ENCODE results near the gene EIF2A. TPM values are rescaled to one million over a fixed set of nuclear protein-coding genes. Genes with fewer than 3 reads are reported as not detected.
"Not testable (repeated sequence)": the region's sequence is repeated elsewhere in the genome, so short reads cannot be mapped to it uniquely, and the experiment has no call there.

Gene EIF2A
- total and polyA plus RNA-seq, 2 experiments from 2014 or later, result 47.6 to 140 TPM

DNA sequence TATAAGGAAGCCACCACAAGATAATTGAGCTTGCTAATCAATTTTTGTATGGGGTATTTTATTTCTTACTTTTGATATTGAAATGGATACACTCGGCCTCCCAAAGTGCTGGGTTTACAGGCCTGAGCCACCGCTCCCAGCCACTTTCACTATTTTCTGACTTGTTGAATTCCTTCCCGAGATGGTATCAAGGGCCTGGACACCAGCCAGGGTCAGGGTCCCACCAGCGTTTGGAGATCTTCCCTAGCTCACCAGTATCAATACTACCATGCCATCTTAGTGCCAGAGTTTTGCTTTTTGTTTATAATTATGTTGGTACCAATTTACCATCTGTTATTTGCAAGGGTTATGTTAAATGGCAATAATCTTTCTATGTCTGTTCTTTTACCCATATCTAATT lies 51.1 kb downstream of the EIF2A start:
- peaks cover 26% of the 10 kb centered on the region for H3F3A ChIP-seq (ENCODE audit: insufficient read depth)
- no peak overlapping the region for H3K27ac ChIP-seq
- no peak for DNase-seq
- H3K27me3 ChIP-seq (replicated peaks; ENCODE audit: insufficient read depth), result no peaks in the 10 kb centered on the region
- H3K79me2 ChIP-seq (ENCODE audit: insufficient read depth), result peaks cover 39% of the 10 kb centered on the region
- H3K9me2 ChIP-seq (ENCODE audit: insufficient read depth), result no peaks in the 10 kb centered on the region
- in situ Hi-C loops (cut with MboI), result no loop called here
- H3K36me3 ChIP-seq (ENCODE audit: low read depth), result no peaks in the 10 kb centered on the region
- TF ChIP-seq EZH2phosphoT487 (IDR thresholded peaks at IDR 0.05; ENCODE audit: insufficient read depth, low read depth), result no peak
- TF ChIP-seq EZH2 (IDR thresholded peaks at IDR 0.05; ENCODE audit: insufficient read depth, poor library complexity, severe bottlenecking), result no peak
- H3K9me3 ChIP-seq (ENCODE audit: low read depth), result no peaks in the 10 kb centered on the region
- no peak overlapping the region for H2AFZ ChIP-seq
- 88% methylated on average over 4 of the region's 4 CpGs for WGBS, 2 experiments (ENCODE audit: low coverage in 1 of 2, low lambda C conversion rate in 2 of 2, missing lambda C conversion rate in 2 of 2)
- H3K9ac ChIP-seq, result no peak overlapping the region
- H3K4me3 ChIP-seq, result no peak overlapping the region
- H4K20me1 ChIP-seq (ENCODE audit: insufficient read depth), result no peaks in the 10 kb centered on the region
- no peak overlapping the region for H3K4me2 ChIP-seq (ENCODE audit: unreplicated experiment)
- peaks cover 27% of the 10 kb centered on the region for H3K4me1 ChIP-seq (ENCODE audit: insufficient read depth)

DNA sequence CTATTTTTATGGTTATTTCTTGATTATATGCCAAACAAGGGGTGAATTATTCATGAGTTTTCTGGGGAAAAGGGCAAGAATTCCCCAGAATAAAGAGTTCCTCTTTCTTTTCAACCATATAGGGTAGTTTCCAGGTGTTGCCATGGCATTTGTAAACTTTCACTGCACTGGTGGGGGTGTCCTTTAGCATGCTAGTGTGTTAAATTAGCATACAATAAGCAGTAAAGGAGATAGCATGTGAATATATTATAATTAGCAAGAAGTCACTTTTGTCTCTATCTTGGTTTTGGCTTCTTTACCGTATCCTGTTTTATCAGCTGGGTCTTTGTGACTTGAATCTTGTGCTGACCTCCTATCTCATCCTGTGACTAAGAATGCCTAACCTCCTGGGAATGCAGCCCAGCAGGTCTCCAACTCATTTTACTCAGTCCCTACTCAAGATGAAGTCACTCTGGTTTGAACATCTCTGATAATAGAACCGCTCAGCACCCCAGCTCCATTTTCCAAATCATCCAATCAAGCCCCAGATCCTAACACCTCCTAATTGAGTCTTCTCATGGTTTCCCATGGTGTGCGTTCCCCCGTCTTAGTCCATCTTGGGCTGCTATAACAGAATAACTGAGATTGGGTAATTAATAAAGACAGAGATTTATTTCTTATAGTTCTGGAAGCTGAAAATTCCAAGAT lies 53.2 kb downstream of the EIF2A start:
- WGBS, 2 experiments (ENCODE audit: low coverage in 1 of 2, low lambda C conversion rate in 2 of 2, missing lambda C conversion rate in 2 of 2), result 29 to 33% methylated on average over 4 of the region's 4 CpGs
- Histone ChIP-seq H3K9me2 (ENCODE audit: insufficient read depth) (no peaks in the 10 kb centered on the region), H2AFZ (peak overlapping the region; percentile 35; the same call in 1 of the 2 replicates), H3K27me3 (replicated peaks; ENCODE audit: insufficient read depth) (no peaks in the 10 kb centered on the region), H3K9me3 (ENCODE audit: low read depth) (no peaks in the 10 kb centered on the region), H3K4me1 (ENCODE audit: insufficient read depth) (peaks cover 29% of the 10 kb centered on the region), H3K9ac (0 out of 2 replicates have a peak overlapping the region, but pooled peaks have one; percentile 15), H3K4me3 (peak overlapping the region; percentile 32; the same call in 1 of the 2 replicates), H3K36me3 (ENCODE audit: low read depth) (no peaks in the 10 kb centered on the region), H3K4me2 (ENCODE audit: unreplicated experiment) (peak overlapping the region; percentile 81), H3F3A (ENCODE audit: insufficient read depth) (peaks cover 39% of the 10 kb centered on the region), H3K79me2 (ENCODE audit: insufficient read depth) (peaks cover 52% of the 10 kb centered on the region), H3K27ac (peak overlapping the region; percentile 76), H4K20me1 (ENCODE audit: insufficient read depth) (no peaks in the 10 kb centered on the region)
- peak; percentile 73 for DNase-seq
- in situ Hi-C loops (cut with MboI), result no loop called here
- TF ChIP-seq EZH2phosphoT487 (IDR thresholded peaks at IDR 0.05; ENCODE audit: insufficient read depth, low read depth) (no peak), EZH2 (IDR thresholded peaks at IDR 0.05; ENCODE audit: insufficient read depth, poor library complexity, severe bottlenecking) (no peak)

DNA sequence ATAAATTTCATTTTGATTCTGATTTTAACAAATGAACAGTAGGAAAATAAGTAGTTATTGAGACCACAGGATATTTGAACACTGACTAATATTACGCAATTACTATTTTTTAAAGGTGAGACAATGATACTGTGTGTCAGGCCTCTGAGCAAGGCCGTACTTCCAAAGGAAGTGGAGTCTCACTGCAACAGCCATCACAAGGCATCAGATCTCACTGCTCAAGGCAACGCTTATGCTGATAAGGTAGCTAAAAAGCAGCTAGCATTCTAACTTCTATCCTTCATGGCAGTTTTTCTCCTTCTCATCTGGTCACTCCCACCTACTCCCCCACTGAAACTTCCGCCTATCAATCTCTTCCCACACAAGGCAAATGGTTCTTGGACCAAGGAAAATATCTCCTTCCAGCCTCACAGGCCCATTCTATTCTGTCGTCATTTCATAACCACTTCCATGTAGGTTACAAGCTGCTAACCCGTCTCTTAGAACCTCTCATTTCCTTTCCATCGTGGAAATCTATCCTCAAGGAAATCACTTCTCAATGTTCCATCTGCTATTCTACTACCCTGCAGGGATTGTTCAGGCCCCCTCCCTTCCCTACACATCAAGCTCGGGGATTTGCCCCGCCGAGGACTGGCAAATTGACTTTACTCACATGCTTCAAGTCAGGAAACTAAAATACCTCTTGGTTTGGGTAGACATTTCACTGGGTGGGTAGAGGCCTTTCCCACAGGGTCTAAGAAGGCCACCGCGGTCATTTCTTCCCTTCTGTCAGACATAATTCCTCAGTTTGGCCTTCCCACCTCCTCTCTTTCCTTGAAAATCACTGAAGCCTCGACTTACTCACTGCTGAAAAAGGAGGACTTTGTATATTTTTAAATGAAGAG lies 54.3 kb downstream of the EIF2A start:
- H3K9me2 ChIP-seq (ENCODE audit: insufficient read depth); H3K4me3 ChIP-seq; H3K27me3 ChIP-seq (replicated peaks; ENCODE audit: insufficient read depth); H3K4me2 ChIP-seq (ENCODE audit: unreplicated experiment); in situ Hi-C loops (cut with MboI); H3K9me3 ChIP-seq (ENCODE audit: low read depth); H3K36me3 ChIP-seq (ENCODE audit: low read depth); H3K9ac ChIP-seq; H4K20me1 ChIP-seq (ENCODE audit: insufficient read depth): not testable (repeated sequence)
- 86 to 89% methylated on average over 12 to 13 of the region's 13 CpGs for WGBS, 2 experiments (ENCODE audit: low coverage in 1 of 2, low lambda C conversion rate in 2 of 2, missing lambda C conversion rate in 2 of 2)
- H2AFZ ChIP-seq, result peak overlapping the region; percentile 35
- H3F3A ChIP-seq (ENCODE audit: insufficient read depth), result peaks cover 50% of the 10 kb centered on the region
- DNase-seq, result peak; percentile 41
- H3K79me2 ChIP-seq (ENCODE audit: insufficient read depth), result peaks cover 61% of the 10 kb centered on the region
- H3K27ac ChIP-seq, result peak overlapping the region; percentile 76
- H3K4me1 ChIP-seq (ENCODE audit: insufficient read depth), result peaks cover 37% of the 10 kb centered on the region

DNA sequence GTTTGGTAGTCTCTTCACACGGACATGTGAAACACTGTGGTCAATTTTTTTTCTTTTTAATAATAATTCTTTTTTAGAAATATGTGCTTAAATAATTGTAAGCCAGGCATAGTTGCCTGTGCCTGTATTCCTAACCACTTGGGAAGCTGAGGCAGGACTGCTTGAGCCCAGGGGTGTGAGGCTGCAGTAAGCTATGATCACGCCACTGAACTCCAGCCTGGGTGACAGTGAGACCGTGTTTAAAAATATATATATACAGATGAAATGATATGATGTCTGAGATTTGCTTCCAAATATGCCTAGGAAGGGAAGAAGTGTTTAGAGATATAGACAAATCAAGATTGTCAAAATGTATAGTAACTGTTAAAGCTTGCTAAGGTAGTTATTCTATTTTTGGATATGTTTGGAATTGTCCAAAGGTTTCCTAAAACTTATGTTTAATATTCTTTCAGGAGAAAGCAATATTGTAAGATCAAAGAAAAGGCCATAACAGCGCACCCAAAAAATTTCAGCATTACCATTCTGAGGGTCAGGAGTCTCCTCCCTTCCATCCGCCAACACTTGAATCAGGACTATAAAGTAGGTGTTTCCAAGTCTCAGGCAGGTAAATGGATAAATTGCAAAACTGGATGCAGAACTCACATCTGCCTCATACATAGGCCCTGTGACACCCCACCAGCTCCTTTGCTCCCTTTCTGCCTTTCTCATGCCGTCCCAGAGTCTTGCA lies 56.0 kb downstream of the EIF2A start:
- no peak for TF ChIP-seq EZH2 (IDR thresholded peaks at IDR 0.05; ENCODE audit: insufficient read depth, poor library complexity, severe bottlenecking)
- no peak for TF ChIP-seq EZH2phosphoT487 (IDR thresholded peaks at IDR 0.05; ENCODE audit: insufficient read depth, low read depth)
- H3K4me1 ChIP-seq (ENCODE audit: insufficient read depth), result peaks cover 37% of the 10 kb centered on the region
- no peaks in the 10 kb centered on the region for H3K36me3 ChIP-seq (ENCODE audit: low read depth)
- H3K9me2 ChIP-seq (ENCODE audit: insufficient read depth), result no peaks in the 10 kb centered on the region
- H3K27ac ChIP-seq, result peak overlapping the region; percentile 92
- peak overlapping the region; percentile 93 for H3K4me3 ChIP-seq
- peak overlapping the region; percentile 96 for H2AFZ ChIP-seq
- in situ Hi-C loops (cut with MboI), result no loop called here
- no peaks in the 10 kb centered on the region for H4K20me1 ChIP-seq (ENCODE audit: insufficient read depth)
- peak overlapping the region; percentile 100 for H3K4me2 ChIP-seq (ENCODE audit: unreplicated experiment)
- no peaks in the 10 kb centered on the region for H3K9me3 ChIP-seq (ENCODE audit: low read depth)
- peaks cover 53% of the 10 kb centered on the region for H3F3A ChIP-seq (ENCODE audit: insufficient read depth)
- no peaks in the 10 kb centered on the region for H3K27me3 ChIP-seq (replicated peaks; ENCODE audit: insufficient read depth)
- H3K79me2 ChIP-seq (ENCODE audit: insufficient read depth), result peaks cover 67% of the 10 kb centered on the region
- DNase-seq, result peak; percentile 4
- WGBS, 2 experiments (ENCODE audit: low coverage in 1 of 2, low lambda C conversion rate in 2 of 2, missing lambda C conversion rate in 2 of 2), result 8 to 9% methylated on average over 6 of the region's 6 CpGs
- H3K9ac ChIP-seq, result peak overlapping the region; percentile 93
